ENCODE data around the gene GPR142.

Gene GPR142

GRCh38 chr17:74389084-74389753 lies 21.9 kb downstream of the GPR142 start (continued):
- TF ChIP-seq TSHZ2 (CRISPR knock-in tag; IDR thresholded peaks at IDR 0.05), result no peak

GRCh38 chr17:74389937-74390679 lies 22.8 kb downstream of the GPR142 start:
- TF ChIP-seq ESRRG (CRISPR knock-in tag; IDR thresholded peaks at IDR 0.05) (no peak), BACH2 (CRISPR knock-in tag; IDR thresholded peaks at IDR 0.05; ENCODE audit: borderline replicate concordance) (no peak), PATZ1 (CRISPR knock-in tag; IDR thresholded peaks at IDR 0.05; ENCODE audit: borderline replicate concordance) (no peak), ZFP30 (CRISPR knock-in tag; IDR thresholded peaks at IDR 0.05) (no peak), POU6F1 (CRISPR knock-in tag; IDR thresholded peaks at IDR 0.05; ENCODE audit: borderline replicate concordance, low read depth) (no peak), CSRNP3 (CRISPR knock-in tag; IDR thresholded peaks at IDR 0.05) (no peak), ISL1 (CRISPR knock-in tag; IDR thresholded peaks at IDR 0.05) (no peak), ARNTL (CRISPR knock-in tag; IDR thresholded peaks at IDR 0.05; ENCODE audit: borderline replicate concordance, low read depth) (no peak), ZC3H10 (CRISPR knock-in tag; IDR thresholded peaks at IDR 0.05) (no peak), GLIS3 (CRISPR knock-in tag; IDR thresholded peaks at IDR 0.05) (no peak), OSR1 (CRISPR knock-in tag; IDR thresholded peaks at IDR 0.05) (no peak), TOX (CRISPR knock-in tag; IDR thresholded peaks at IDR 0.05; ENCODE audit: borderline replicate concordance) (no peak), RARB (CRISPR knock-in tag; IDR thresholded peaks at IDR 0.05) (no peak), ZNF8 (CRISPR knock-in tag; IDR thresholded peaks at IDR 0.05) (no peak), ZNF565 (CRISPR knock-in tag; conservative IDR thresholded peaks at IDR 0.05; ENCODE audit: low read depth) (no peak), ZFP3 (CRISPR knock-in tag; IDR thresholded peaks at IDR 0.05) (no peak), TSHZ2 (CRISPR knock-in tag; IDR thresholded peaks at IDR 0.05) (no peak), CREB5 (CRISPR knock-in tag; IDR thresholded peaks at IDR 0.05; ENCODE audit: low read depth) (no peak)
- ATAC-seq, result no peak
